HepG2 (cell line): ENCODE results near the gene LITAFD. TPM values are rescaled to one million over a fixed set of nuclear protein-coding genes. Genes with fewer than 3 reads are reported as not detected.

Experiments
- FOXK1 ChIP-seq: sonication (generic); formaldehyde crosslinking; IDR thresholded peaks from 2 replicates; pipeline ENCODE4 v1.4.0; 2020; ENCODE audit warnings: low read depth, missing genetic modification reagents, borderline replicate concordance
- HOXA5 ChIP-seq: sonication (generic); formaldehyde crosslinking; IDR thresholded peaks from 2 replicates; pipeline ENCODE4 v1.4.0; 2020; ENCODE audit warnings: missing genetic modification reagents
- HOXD1 ChIP-seq: sonication (generic); formaldehyde crosslinking; IDR thresholded peaks from 2 replicates; pipeline ENCODE4 v1.5.0; 2020; ENCODE audit warnings: missing genetic modification reagents
- KMT2B ChIP-seq: IDR thresholded peaks from 2 replicates; pipeline ENCODE4 v1.6.1; 2016; ENCODE audit warnings: missing genetic modification reagents, missing compliant biosample characterization
- RAD51 ChIP-seq: fragments of 450-650 bp; IDR thresholded peaks from 2 replicates; pipeline ENCODE4 v1.6.1; 2016; ENCODE audit warnings: borderline replicate concordance
- SP4 ChIP-seq: sonication (generic); formaldehyde crosslinking; IDR thresholded peaks from 2 replicates; pipeline ENCODE4 v1.8.1; 2023; ENCODE audit warnings: mild to moderate bottlenecking, missing genetic modification reagents
- STAG1 ChIP-seq: sonication (generic); formaldehyde crosslinking; IDR thresholded peaks from 2 replicates; pipeline ENCODE4 v1.4.0; 2020; ENCODE audit warnings: missing genetic modification reagents
- ZBTB21 ChIP-seq: sonication (generic); formaldehyde crosslinking; IDR thresholded peaks from 2 replicates; pipeline ENCODE4 v1.4.0; 2020; ENCODE audit warnings: missing genetic modification reagents
- ZFP36 ChIP-seq: fragments of 150-350 bp; IDR thresholded peaks from 2 replicates; pipeline ENCODE4 v1.6.1; 2018; ENCODE audit warnings: borderline replicate concordance, low read length, low read depth; ENCODE audit not compliant: partially characterized antibody
- ZMYM4 ChIP-seq: sonication (generic); formaldehyde crosslinking; IDR thresholded peaks from 2 replicates; pipeline ENCODE4 v1.8.1; 2023; ENCODE audit warnings: mild to moderate bottlenecking, missing genetic modification reagents
- ZNF121 ChIP-seq: sonication (generic); formaldehyde crosslinking; IDR thresholded peaks from 2 replicates; pipeline ENCODE4 v1.5.0; 2020; ENCODE audit warnings: mild to moderate bottlenecking, missing genetic modification reagents
- polyA plus RNA-seq, 8 experiments: library from polyadenylated mRNA; depleted of rRNA in 3 of 8; stranded (reverse) in 7 of 8; unstranded in 1 of 8; fragments of >200 nt; fragmentation: Illumina TruSeq in 4 of 8; extraction: Trizol in 4 of 8; gene quantifications; 2 replicates each; pipeline versions ENCODE4 v1.2.1 to v1.2.3, GENCODE V29; 2011 to 2016; ENCODE audit warnings: low read depth in 4 of 8, missing spikeins in 1 of 8, mixed read lengths in 1 of 8; ENCODE audit not compliant: insufficient read depth in 1 of 8
- total RNA-seq, 5 experiments: library from RNA; depleted of rRNA; stranded (reverse); fragments of >200 nt; fragmentation: Illumina TruSeq; extraction: Trizol; gene quantifications; 2 replicates each; pipeline ENCODE4 v1.2.3, GENCODE V29; 2016; ENCODE audit warnings: low read depth in 1 of 5
- TF ChIP-seq, protein P1 (sequence below): sonication (generic); formaldehyde crosslinking; IDR thresholded peaks from 2 replicates; pipeline ENCODE4 v1.5.0; 2020; ENCODE audit warnings: mild to moderate bottlenecking, missing genetic modification reagents
- TF ChIP-seq, protein P2 (sequence below): sonication (generic); formaldehyde crosslinking; IDR thresholded peaks from 2 replicates; pipeline ENCODE4 v1.5.0; 2020; ENCODE audit warnings: mild to moderate bottlenecking, low read depth, missing genetic modification reagents, borderline replicate concordance
- TF ChIP-seq, protein P3 (sequence below): sonication (generic); formaldehyde crosslinking; IDR thresholded peaks from 2 replicates; pipeline ENCODE4 v1.8.1; 2023; ENCODE audit warnings: missing genetic modification reagents, inconsistent platforms, borderline replicate concordance
- TF ChIP-seq, protein P4 (sequence below): sonication (generic); formaldehyde crosslinking; IDR thresholded peaks from one replicate; pipeline ENCODE4 v1.5.1; 2020; ENCODE audit warnings: mild to moderate bottlenecking, missing genetic modification reagents; ENCODE audit errors: not compliant biosample characterization
- TF ChIP-seq, protein P5 (sequence below): sonication (generic); formaldehyde crosslinking; IDR thresholded peaks from 2 replicates; pipeline ENCODE4 v1.5.0; 2020; ENCODE audit warnings: mild to moderate bottlenecking, missing genetic modification reagents, moderate library complexity

The LITAFD gene
- total and polyA plus RNA-seq, 2 of the 13 experiments (the other 11 are each of a cell fraction or from before 2014, with no cell fraction given), result not detected

DNA sequence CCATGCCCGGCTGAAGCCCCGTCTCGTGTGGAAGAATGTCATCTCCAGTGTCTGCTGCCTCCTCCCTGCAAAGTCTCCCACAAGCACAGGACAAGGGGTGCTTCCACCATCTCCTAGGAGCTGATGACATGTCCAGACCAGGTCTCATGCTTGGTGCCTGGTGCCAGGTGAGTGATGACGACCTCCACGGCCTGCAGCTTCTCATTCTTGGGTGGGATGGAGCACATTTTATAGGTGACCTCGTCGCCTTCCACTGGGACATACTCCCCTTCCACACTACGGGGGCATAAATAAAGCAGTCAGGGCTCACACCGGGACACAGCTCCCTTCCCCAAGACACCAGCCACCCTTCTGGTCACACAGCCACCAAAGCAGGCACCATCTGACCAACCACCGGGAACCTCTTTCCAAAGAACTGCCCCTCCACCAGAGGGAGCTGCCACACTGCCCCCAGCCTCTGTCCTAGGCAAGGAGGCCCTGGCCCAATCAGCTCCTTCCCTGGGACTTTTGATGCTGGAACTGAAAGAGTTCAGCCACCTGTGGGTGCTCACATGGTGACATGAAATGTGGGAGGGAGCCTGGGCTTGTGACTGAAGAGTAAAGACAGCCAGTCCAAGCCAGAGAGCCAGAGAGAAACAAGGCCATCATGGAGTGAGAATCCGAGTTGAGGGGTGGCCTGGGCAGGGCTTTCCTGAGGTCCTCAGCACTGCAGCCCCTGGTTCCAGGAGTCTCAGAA, 26.9 kb upstream of the LITAFD start (continued):
- TF ChIP-seq, protein P1, sequence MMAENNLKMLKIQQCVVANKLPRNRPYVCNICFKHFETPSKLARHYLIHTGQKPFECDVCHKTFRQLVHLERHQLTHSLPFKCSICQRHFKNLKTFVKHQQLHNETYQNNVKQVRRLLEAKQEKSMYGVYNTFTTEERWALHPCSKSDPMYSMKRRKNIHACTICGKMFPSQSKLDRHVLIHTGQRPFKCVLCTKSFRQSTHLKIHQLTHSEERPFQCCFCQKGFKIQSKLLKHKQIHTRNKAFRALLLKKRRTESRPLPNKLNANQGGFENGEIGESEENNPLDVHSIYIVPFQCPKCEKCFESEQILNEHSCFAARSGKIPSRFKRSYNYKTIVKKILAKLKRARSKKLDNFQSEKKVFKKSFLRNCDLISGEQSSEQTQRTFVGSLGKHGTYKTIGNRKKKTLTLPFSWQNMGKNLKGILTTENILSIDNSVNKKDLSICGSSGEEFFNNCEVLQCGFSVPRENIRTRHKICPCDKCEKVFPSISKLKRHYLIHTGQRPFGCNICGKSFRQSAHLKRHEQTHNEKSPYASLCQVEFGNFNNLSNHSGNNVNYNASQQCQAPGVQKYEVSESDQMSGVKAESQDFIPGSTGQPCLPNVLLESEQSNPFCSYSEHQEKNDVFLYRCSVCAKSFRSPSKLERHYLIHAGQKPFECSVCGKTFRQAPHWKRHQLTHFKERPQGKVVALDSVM (CRISPR knock-in tag), result no peak
- TF ChIP-seq, protein P2, sequence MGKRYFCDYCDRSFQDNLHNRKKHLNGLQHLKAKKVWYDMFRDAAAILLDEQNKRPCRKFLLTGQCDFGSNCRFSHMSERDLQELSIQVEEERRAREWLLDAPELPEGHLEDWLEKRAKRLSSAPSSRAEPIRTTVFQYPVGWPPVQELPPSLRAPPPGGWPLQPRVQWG (CRISPR knock-in tag), result no peak
- TF ChIP-seq RAD51 (no peak), ZFP36 (no peak), HOXD1 (no peak), SP4 (CRISPR knock-in tag) (no peak), KMT2B (CRISPR knock-in tag) (no peak), HOXA5 (no peak), ZBTB21 (CRISPR knock-in tag) (no peak), ZMYM4 (CRISPR knock-in tag) (no peak), STAG1 (peak; percentile 50), FOXK1 (CRISPR knock-in tag) (no peak), ZNF121 (no peak)
- TF ChIP-seq, protein P3, sequence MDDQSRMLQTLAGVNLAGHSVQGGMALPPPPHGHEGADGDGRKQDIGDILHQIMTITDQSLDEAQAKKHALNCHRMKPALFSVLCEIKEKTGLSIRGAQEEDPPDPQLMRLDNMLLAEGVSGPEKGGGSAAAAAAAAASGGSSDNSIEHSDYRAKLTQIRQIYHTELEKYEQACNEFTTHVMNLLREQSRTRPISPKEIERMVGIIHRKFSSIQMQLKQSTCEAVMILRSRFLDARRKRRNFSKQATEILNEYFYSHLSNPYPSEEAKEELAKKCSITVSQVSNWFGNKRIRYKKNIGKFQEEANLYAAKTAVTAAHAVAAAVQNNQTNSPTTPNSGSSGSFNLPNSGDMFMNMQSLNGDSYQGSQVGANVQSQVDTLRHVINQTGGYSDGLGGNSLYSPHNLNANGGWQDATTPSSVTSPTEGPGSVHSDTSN (CRISPR knock-in tag), result no peak
- TF ChIP-seq, protein P4, sequence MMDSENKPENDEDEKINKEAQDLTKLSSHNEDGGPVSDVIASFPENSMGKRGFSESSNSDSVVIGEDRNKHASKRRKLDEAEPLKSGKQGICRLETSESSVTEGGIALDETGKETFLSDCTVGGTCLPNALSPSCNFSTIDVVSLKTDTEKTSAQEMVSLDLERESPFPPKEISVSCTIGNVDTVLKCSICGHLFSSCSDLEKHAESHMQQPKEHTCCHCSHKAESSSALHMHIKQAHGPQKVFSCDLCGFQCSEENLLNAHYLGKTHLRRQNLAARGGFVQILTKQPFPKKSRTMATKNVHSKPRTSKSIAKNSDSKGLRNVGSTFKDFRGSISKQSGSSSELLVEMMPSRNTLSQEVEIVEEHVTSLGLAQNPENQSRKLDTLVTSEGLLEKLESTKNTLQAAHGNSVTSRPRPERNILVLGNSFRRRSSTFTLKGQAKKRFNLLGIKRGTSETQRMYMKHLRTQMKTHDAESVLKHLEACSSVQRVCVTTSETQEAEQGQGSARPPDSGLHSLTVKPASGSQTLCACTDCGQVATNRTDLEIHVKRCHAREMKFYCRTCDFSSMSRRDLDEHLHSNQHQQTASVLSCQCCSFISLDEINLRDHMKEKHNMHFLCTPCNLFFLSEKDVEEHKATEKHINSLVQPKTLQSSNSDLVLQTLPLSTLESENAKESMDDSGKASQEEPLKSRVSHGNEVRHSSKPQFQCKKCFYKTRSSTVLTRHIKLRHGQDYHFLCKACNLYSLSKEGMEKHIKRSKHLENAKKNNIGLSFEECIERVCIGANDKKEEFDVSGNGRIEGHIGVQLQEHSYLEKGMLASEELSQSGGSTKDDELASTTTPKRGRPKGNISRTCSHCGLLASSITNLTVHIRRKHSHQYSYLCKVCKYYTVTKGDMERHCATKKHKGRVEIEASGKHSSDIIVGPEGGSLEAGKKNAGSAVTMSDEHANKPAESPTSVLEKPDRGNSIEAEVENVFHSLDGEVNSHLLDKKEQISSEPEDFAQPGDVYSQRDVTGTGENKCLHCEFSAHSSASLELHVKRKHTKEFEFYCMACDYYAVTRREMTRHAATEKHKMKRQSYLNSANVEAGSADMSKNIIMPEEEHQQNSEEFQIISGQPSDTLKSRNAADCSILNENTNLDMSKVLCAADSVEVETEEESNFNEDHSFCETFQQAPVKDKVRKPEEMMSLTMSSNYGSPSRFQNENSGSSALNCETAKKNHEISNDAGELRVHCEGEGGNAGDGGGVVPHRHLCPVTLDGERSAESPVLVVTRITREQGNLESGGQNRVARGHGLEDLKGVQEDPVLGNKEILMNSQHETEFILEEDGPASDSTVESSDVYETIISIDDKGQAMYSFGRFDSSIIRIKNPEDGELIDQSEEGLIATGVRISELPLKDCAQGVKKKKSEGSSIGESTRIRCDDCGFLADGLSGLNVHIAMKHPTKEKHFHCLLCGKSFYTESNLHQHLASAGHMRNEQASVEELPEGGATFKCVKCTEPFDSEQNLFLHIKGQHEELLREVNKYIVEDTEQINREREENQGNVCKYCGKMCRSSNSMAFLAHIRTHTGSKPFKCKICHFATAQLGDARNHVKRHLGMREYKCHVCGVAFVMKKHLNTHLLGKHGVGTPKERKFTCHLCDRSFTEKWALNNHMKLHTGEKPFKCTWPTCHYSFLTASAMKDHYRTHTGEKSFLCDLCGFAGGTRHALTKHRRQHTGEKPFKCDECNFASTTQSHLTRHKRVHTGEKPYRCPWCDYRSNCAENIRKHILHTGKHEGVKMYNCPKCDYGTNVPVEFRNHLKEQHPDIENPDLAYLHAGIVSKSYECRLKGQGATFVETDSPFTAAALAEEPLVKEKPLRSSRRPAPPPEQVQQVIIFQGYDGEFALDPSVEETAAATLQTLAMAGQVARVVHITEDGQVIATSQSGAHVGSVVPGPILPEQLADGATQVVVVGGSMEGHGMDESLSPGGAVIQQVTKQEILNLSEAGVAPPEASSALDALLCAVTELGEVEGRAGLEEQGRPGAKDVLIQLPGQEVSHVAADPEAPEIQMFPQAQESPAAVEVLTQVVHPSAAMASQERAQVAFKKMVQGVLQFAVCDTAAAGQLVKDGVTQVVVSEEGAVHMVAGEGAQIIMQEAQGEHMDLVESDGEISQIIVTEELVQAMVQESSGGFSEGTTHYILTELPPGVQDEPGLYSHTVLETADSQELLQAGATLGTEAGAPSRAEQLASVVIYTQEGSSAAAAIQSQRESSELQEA (CRISPR knock-in tag), result peak; percentile 28
- TF ChIP-seq, protein P5, sequence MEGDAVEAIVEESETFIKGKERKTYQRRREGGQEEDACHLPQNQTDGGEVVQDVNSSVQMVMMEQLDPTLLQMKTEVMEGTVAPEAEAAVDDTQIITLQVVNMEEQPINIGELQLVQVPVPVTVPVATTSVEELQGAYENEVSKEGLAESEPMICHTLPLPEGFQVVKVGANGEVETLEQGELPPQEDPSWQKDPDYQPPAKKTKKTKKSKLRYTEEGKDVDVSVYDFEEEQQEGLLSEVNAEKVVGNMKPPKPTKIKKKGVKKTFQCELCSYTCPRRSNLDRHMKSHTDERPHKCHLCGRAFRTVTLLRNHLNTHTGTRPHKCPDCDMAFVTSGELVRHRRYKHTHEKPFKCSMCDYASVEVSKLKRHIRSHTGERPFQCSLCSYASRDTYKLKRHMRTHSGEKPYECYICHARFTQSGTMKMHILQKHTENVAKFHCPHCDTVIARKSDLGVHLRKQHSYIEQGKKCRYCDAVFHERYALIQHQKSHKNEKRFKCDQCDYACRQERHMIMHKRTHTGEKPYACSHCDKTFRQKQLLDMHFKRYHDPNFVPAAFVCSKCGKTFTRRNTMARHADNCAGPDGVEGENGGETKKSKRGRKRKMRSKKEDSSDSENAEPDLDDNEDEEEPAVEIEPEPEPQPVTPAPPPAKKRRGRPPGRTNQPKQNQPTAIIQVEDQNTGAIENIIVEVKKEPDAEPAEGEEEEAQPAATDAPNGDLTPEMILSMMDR (CRISPR knock-in tag), result peak; percentile 69
